Spleen (tissue), 7 donors: Measurements from ENCODE around the gene PKD1.

ENCODE experiments used
- POLR2A ChIP-seq, 3 donors: fragments of 450-650 bp; IDR thresholded peaks; one replicate each; pipeline ENCODE4 v1.5.1; 2017; ENCODE audit warnings: antibody characterized with exemption in 3 of 3, mild to moderate bottlenecking in 1 of 3
- TF ChIP-seq, protein P1 (sequence below), 11 experiments: fragments of 200-600 bp in 7 of 11; fragments of 450-650 bp in 4 of 11; sonication (generic) in 4 of 11; IDR thresholded peaks in 8 of 11; conservative IDR thresholded peaks in 3 of 11; 1 replicate in 7 of 11; 2 replicates in 4 of 11; pipeline versions ENCODE4 v1.4.0 to v1.8.0; 2016 to 2021; ENCODE audit warnings: antibody characterized with exemption in 11 of 11, inconsistent platforms in 4 of 11, mild to moderate bottlenecking in 1 of 11
- donor health status: DM: no; HTN: no; CAD: no; lungs with moderate emphysema.
- donor health status: DM: no; HTN: no; CAD: no.
- donor health status: DM: no; HTN: no; CAD: no.

DNA sequence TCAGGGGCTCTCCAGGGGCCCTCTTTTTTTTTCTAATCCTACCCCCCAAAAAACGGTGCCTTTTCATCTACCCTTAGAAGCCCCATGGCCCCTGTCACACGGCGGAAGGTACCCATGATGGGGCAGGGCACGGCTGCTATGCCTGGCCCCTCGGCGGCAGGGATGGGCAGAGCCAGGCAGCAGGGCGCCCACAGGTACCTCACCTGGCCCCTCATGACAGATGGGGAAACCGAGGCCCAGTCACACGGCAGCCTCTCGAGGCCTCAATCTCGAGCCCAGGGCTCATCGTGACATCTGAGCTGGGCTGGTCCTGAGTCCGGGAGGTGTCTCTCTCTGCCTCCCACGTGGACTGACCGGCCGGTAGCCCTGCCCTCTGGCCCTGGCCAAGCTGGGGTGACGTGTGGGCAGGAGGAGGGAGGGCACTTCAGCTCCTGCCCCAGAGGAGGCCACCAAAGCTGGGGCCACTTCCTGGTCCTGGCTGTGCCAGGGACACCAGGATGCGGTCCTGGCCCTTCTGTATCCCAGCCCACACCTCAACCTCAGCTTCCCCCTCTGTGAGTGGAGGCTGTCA, 31.5 kb upstream of the PKD1 start:
- TF ChIP-seq, protein P1, sequence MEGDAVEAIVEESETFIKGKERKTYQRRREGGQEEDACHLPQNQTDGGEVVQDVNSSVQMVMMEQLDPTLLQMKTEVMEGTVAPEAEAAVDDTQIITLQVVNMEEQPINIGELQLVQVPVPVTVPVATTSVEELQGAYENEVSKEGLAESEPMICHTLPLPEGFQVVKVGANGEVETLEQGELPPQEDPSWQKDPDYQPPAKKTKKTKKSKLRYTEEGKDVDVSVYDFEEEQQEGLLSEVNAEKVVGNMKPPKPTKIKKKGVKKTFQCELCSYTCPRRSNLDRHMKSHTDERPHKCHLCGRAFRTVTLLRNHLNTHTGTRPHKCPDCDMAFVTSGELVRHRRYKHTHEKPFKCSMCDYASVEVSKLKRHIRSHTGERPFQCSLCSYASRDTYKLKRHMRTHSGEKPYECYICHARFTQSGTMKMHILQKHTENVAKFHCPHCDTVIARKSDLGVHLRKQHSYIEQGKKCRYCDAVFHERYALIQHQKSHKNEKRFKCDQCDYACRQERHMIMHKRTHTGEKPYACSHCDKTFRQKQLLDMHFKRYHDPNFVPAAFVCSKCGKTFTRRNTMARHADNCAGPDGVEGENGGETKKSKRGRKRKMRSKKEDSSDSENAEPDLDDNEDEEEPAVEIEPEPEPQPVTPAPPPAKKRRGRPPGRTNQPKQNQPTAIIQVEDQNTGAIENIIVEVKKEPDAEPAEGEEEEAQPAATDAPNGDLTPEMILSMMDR (IDR thresholded peaks at IDR 0.05 in 8 of 11, conservative IDR thresholded peaks at IDR 0.05 in 3 of 11): no peak
- TF ChIP-seq POLR2A (IDR thresholded peaks at IDR 0.05): no peak
